Neural cell (in vitro differentiated cells): ENCODE results near the gene ZDHHC14.

Experiments
- CTCF ChIP-seq: fragments of 450-650 bp; IDR thresholded peaks from 2 replicates; pipeline ENCODE4 v1.5.1; 2014; ENCODE audit warnings: antibody characterized with exemption, mild to moderate bottlenecking, moderate library complexity; ENCODE audit not compliant: poor library complexity, severe bottlenecking
- EP300 ChIP-seq: fragments of 450-650 bp; conservative IDR thresholded peaks from 2 replicates; pipeline ENCODE4 v1.6.1; 2014; ENCODE audit warnings: antibody characterized with exemption, mild to moderate bottlenecking, moderate library complexity; ENCODE audit not compliant: poor library complexity, severe bottlenecking
- EZH2 ChIP-seq: fragments of 200-600, 300-800 bp; shearing (Covaris generic), sonication (generic); IDR thresholded peaks from 2 replicates; pipeline ENCODE4 v1.6.1; 2014; ENCODE audit warnings: antibody characterized with exemption, low read length, borderline replicate concordance, mild to moderate bottlenecking; ENCODE audit not compliant: insufficient read depth, poor library complexity, severe bottlenecking
- MXI1 ChIP-seq: fragments of 450-650 bp; conservative IDR thresholded peaks from 2 replicates; pipeline ENCODE4 v1.6.1; 2014; ENCODE audit warnings: antibody characterized with exemption, mild to moderate bottlenecking; ENCODE audit not compliant: poor library complexity, severe bottlenecking
- POLR2AphosphoS5 ChIP-seq: IDR thresholded peaks from 2 replicates; pipeline ENCODE4 v1.6.1; 2012

GRCh38 chr6:157609117-157609516, 228.1 kb downstream of the ZDHHC14 start:
- TF ChIP-seq CTCF = no peak
- no peak for TF ChIP-seq POLR2AphosphoS5
- TF ChIP-seq MXI1 = no peak
- TF ChIP-seq EP300 = no peak
- no peak for TF ChIP-seq EZH2
